ENCODE measurements around the gene VDAC1.
"Not testable (repeated sequence)": the region's sequence is repeated elsewhere in the genome, so short reads cannot be mapped to it uniquely, and the experiment has no call there.

VDAC1 gene

DNA sequence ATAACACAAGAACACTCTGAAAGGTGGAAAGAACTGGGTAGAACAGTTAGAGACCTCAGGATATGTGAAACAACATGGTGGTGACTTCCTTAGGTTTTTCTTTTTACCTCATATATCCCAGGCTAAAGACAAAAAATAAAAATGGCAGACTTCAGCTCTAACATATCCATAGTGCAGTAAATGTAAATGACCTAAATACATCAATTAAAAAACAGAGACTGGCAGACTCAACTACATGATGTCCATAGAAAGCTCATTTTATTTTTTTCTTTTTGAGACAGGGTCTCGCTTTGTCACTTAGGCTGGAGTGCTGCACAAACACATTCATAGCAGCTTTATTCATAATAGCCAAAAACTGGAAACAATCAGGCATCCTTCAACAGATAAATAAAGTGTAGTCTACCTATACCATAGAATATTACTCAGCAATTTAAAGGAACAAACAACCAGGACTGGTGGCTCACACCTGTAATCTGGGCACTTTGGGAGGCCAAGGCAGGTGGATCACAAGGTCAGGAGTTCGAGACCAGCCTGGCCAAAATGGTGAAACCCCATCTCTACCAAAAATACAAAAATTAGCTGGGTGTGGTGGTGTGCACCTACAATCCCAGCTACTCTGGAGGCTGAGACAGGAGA lies 41.2 kb downstream of the VDAC1 start:
- no peak for DNase-seq

DNA sequence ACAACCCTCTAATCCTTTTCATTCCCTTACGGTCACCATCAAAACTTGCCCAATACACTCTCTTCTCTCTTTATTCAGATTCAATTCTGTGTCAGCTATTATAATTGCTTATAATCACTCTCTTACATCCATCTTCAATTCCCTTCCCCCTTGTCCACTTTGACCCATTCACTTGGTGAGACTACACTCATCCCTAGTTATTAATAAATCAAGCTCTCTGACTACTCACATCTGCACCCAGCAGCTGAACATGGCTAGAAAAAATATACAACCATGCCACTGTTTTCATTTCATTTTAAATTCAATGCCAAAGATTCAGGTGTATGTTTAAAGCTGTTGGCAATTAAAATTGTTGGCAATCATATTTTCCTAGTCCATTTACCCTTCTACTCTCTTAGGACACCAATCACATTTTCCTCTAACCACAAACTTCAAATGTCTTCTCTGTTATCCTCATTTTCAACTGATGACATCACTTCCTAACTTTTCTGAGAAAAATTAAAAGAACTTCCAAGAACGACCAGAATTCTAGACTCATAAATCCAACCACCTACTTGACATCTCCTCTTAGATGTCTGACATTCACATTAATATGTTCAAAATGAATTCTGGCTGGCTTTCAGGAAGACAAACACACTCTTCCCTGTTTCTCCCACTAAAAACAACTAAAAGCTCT lies 41.8 kb downstream of the VDAC1 start:
- no peak for DNase-seq

DNA sequence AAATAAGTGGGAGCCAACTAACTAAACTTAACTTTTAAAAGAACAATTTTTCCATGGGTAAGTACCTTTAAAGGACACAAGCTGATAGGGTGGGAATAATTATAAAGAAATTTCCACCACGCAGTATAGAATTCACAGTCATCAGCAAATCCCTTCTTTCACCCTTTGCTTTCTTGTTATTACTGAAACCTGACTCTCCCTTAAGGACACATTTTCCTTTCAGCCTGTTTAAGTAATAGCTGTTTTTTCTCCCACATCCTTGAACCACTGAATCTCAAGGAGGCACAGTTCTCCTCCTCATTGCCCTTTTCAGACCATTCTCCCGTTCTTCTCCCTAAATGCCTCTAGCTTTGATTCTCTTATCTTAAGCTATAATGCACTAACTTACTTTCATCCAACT lies 42.6 kb downstream of the VDAC1 start:
- DNase-seq, result no peak

DNA sequence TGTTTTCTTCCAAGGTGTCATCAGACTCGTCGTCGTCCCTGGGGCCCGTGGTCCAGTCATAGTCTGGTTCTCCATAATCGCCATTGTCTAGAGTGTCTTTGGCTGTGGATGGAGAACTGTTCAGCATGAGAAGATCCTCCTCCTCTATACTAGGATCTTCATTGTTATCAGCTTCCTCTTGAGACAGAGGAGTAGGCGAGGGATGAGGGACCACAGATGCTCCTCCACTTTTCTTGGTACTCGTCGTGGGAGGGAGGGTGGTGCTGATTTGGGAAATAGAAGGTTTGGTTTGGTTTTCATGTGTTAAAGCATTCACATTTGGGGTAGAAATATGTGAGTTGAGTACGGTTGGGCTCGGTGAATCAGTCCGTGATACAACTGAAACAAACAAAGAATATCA lies 45.1 kb downstream of the VDAC1 start:
- no peak for DNase-seq

DNA sequence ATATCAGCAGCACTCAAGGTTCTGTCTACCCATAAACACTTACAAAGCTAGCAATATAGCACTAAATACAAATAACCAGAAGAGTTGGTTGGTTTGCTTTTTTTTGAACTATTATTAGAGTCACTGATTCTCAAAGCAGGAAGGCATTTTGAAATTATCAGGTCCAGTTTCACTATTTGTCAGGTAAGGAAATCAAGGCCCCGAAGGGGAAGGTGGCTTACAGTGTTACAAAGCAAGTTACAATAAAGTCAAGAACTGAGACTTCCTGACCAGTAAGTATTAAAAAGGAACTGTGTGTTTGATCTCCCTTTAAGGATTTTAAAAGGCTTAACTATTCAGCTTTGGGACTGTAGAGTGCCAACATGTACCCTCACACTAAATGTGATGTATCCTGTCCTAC lies 47.2 kb downstream of the VDAC1 start:
- no peak for DNase-seq

DNA sequence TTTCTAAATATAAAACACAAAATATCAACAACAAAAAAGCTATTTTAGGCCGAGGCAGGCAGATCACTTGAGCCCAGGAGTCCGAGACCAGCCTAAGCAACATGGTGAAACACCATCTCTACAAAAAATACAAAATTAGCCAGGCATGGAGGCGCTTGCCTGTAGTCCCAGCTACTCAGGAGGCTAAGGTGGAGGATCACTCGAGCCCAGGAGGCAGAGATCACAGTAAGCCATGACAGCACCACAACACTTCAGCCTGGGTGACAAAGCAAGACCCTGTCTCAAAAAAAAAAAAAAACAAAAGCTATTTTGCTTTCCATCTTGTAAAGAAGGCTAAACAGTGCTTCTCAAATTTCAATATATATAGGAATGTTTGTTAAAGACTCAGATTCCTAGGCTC lies 47.7 kb downstream of the VDAC1 start:
- no peak for DNase-seq

DNA sequence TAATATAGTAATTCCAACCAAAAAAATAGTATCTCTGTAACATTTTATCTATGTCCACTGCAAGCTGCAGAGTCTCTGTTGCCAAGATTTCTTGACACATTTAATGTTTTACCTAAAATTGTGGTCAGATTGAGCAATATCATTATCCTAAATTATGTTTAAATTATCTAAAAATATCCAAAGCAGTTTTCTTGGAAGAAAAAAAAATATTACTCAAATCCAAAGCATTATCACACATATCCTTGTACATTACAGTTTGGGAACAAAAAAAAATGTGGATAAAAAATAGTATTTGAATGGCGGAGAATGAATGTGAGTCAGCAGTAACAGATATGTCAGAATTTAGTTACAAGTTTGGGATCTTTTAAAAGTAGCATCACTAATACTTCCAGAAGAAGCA lies 48.6 kb downstream of the VDAC1 start:
- DNase-seq, result not testable (repeated sequence)

DNA sequence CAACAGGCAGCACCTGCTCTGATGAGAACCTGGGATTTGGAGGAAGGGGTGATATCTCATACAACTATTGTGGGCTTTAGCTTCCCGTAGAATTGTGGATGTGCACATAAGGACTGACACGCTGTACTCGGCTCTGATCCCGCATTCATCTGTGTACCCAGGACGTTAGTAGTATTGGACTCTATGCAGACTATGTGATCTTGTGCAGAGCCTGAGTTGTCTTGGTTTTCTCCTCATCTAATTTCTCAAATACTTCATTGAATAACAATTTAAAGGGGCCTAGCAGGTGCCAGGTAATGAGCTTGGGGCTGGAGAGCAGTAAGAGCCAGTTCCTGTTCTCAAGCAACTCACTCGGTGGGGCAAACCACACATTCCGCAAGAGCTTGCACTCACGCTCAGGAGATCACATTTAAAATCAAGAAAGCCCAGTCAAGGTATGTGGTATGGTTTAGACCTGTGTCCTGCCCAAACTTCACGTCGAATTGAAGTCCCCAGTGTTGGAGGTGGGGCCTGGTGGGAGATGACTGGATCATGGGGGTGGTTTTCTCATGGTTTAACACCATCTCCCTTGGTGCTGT lies 51.1 kb downstream of the VDAC1 start:
- no peak for DNase-seq

DNA sequence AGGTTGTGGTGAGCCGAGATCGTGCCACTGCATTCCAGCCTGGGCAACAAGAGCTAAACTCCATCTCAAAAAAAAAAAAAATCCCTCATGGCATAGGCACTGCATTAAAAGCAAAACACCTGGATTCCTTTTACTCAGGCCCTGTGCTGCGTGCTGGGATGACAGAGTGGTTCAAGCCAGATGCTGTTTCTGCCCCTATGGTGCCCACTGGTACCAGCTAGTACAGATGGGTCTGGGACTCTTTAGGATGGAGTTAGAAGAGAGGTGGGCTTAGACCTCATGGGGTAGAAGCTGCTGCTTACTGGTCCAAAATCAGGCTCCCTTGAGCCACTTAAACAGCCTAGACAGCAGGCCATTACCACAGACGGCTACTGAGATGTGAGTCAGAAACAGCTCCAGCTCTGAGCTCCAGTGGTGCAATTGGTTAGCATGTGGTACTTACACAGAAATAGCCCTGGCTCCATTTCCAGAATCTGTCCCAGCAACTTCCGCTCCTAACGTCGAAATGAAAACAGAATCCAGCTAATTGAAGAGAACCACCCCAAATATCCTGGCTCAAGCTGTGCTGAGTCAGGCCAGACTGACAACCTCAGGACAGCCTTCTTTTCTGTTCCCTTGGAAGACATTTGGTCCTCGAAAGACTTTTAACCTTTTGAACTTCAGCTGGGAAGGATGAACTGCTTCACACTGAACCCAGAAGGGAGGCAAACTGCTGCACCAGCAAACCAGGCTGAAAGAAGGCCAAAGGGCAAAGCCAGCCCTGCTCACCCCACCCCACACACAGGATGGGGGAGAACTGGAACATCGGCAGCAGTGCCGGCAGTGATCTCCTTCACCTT lies 51.8 kb downstream of the VDAC1 start:
- no peak for DNase-seq

DNA sequence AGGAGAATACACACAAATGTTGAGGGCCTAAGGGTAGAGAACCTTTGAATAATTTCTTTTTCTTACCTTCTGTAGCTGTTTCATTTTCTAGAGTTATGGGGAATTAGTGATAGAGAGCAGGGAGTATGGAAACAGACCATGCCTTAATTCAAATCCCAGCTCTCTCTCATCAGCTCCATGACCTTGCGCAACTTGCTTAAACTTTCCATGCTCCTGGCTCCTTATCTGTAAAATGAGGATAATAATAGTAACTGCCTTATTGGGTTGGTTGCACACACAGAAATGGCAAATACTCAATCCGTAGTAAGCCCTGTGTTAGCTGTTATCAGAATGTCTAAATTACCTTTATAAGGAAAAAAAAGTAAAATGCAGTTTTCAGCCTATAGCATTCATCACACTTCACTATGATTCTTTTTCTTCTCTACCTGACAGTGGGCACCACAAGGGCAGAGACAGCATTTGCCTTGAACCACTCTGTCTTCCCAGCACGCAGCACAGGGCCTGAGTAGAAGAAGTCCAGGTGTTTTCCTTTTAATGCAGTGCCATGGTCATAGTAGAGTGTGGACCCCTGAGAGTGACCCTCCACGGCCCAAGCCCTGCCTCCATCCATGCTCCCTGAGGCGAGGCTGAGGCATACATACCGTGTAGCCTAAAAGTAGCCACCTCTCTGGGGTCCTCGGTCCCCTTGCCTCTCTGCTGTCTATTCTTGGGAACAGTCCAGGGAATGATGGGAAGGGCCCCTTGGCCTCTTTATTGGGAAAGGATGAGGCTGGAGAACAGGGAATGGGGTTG lies 53.8 kb downstream of the VDAC1 start:
- DNase-seq, result no peak

DNA sequence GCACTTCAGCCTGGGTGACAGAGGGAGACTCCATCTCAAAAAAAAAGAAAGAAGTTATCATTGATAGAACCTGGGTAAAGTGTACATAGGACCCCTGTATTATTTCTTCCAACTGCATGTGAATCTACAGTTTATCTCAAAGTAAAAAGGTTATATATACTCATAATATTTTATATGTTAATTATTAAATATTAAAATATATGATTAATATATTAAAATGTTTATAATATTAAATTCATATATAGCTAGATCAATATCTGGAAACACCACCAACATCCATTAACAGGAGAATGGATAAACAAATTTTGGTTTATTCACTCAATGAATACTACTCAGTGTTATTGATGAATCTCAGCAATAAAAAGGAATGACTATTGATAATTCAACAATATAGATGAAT lies 56.1 kb downstream of the VDAC1 start:
- no peak for DNase-seq

DNA sequence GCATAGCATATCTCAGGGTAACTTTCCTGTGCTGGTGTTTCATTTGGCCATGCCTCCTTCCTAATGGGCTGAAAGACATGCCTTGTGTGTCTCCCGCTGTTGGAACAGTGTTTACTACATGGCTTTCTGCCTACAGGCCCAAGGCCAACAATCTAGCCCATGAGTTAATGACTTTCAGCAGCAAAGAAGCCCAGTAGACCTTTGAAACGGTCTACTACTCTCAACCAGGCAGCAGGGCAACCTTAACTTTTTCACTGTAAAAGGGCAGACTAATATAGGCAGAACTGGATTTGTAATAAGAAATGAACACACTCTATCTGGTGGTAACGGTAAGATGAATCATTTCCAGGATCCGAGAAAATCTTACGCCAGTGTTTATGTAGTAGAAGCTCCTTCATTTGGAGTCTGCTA lies 57.3 kb downstream of the VDAC1 start:
- no peak for DNase-seq

DNA sequence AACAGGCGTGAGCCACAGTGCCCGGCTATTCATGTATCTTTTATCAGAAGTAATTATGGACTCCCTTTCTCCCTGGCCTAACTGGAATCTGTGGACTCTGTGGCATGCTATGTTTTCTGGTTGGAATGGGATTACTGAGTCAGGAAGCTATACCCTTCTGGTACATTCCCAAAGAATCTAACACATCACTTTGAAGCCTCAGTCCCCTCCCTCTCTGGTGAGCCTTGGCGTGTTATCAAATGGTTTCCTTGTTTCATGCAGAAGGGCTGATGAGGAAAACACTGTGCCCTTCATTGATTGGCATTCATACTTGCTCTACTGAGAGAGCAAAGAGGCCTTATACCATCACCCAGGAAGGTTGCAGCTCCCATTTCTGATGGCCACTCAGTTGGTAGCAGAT lies 59.2 kb downstream of the VDAC1 start:
- DNase-seq, result no peak

DNA sequence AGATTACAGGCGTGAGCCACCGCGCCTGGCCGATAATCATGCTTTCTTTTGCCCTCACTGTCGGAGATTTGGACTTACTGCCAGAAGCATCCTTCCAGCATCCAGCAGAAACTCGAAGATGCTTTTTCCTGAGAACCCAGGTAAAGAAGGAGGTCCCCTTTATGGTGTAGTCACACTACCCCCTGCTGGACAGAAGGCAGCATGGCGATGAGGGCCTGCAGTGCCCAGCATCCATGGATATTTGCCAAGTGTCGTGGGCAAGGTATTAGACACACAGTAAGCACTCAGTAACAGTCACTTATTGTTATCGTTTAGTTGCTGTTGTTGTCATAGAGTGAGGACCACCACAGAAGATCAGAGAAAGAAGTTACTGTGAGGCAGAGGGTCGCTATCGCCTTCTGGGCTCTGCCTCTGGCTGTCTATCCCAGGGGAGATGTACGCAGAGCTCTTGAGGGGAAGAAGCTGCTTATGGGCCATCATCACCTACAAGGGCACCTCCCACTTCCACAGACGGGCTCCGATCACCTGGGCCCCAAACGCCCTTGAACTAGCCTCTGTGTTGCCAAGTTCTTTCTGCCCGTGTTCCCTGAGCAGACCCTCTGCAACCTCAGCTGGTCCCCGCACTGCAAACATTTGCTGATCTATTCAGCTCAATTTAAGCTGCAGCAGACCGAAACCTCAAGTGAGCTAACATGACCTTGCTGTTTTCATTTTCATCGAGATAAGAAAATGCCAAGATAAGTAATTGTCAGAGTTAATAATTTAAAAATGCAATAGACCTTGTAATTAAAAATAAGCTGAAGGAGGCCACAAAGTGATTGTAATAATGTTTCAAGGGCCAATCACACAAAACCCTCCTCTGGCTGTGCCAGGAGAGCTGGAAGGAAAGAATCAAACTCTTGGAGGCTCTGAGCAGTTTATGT lies 60.3 kb downstream of the VDAC1 start:
- no peak for DNase-seq

DNA sequence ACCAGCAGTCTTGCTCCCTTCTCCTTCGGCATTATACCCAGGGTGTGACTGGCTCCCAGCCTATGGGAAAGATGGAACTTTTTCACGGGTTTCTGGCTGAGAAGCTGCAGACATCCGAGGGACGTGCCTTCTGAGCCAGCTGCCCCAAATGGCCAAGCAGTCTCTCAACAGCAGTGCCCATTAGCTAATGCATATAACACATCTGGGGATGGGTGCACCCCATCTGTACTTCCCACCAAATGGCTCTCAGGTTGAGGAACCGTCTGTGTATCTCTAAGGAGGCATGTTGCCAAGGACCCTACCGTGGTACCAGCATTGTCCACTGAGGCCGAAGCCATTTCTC lies 61.3 kb downstream of the VDAC1 start:
- no peak for DNase-seq

DNA sequence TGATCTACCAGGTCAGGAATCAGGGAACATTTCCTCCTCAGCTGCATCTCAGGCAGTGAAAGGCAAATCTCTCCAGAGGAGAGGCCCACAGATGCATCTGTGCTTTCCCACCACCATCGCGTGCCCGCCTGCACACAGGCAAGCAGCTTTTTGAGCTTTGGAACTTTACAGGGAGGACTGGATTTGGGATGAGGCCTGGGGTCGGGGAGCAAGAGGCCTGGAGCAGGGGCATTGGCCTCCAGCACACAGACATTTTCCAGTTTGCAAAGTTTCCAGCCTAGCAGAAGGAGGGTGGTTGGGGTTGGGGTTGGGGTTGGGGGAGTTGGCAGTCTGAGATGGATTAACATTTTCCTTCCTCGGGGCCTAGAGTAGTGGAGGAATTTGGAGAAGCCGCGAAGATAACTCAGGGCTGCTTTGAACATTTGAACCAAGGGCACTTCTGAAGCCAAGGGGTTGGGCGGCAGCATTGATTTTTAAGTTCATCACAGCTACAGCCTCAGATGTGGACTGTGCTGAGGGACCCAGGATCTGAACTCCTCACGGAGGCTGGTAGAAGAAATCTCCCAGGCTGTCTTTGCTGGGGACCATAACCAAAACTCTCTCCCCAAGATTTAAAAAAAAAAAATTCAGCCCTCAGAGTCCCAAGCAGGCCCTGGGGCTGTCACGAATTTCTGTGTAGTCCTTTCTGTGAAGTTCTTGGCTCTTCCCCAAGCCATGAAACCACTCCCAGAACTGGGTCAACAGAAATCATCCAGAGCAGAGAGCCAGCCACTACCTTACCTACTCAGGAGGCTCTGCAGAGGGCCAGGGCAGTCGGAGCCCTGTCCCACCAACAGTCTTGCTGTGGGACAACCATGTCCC lies 61.9 kb downstream of the VDAC1 start:
- DNase-seq, result no peak

DNA sequence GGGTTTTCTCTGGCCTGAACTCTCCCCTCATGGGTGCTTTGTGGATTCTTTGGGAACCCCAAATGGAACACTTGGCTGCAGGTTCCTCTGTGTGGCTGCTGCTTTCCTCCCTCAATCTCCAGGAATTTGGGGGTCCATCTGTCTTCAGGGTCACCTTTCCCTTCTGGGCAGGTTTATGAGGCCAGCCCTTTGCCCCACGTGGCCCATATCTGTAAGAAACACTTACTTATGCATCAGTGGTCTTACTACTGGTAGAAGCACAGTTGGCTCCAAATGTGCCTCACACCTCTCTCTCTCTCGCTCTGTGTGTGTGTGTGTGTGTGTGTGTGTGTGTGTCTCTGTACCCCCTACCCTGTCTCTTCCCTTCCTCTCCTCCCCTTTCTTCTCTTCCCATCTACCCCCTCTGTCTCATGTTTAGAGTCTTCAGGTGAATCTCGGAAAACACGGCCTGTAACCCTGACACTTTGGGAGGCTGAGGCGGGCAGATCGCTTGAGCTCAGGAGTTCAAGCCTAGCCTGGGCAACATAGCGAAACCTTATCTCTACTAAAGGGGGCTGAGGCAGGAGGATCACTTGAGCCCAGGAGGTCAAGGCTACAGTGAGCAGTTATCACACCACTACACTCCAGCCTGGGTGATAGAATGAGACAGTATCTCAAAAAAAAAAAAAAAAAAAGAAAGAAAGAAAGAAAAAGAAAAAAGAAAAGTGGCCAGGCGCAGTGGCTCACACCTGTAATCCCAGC lies 63.1 kb downstream of the VDAC1 start:
- DNase-seq, result no peak

DNA sequence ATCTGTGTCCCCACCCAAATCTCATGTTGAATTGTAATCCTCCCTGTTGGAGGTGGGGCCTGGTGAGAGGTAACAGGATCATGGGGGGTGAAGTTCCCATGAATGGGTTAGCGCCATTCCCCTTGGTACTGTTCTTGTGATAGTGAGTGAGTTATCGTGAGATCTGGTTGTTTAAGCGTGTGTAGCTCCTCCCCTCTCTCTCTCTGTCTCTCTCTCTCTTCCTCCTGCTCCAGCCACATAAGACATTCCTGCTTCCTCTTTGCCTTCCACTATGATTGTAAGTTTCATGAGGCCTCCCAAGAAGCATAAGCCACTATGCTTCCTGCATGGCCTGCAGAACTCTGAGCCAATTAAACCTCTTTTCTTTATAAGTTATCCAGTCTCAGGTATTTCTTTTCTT lies 65.1 kb downstream of the VDAC1 start:
- no peak for DNase-seq

DNA sequence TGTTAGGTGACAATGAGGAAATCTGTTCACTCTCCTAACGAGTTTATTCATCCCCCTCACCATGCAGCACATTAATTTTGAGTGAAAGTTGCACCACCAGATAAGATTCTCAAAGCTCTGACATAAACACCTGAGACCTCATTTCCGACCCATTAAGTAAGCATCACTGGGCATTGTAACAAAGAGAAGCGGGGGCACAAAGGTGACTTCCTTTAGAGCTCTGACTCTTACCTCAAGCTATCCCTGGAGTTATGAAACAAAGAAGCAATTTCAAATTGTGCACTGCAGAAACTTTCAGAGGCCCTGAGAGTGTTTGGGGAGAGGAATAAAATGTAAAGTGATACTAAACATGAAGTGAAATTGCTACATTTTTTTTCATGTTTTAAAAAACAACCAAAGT lies 65.8 kb downstream of the VDAC1 start:
- no peak for DNase-seq

Measured in GDM1 (cell line).